ENCODE data around the gene GAB2. TPM values are rescaled to one million over a fixed set of nuclear protein-coding genes. Genes with fewer than 3 reads are reported as not detected.
A peak's percentile ranks its signal among the peaks of the same experiment; 100 is the strongest.

GAB2 gene
- total RNA-seq, 1 donor from 2014 or later: 63.3 TPM

DNA sequence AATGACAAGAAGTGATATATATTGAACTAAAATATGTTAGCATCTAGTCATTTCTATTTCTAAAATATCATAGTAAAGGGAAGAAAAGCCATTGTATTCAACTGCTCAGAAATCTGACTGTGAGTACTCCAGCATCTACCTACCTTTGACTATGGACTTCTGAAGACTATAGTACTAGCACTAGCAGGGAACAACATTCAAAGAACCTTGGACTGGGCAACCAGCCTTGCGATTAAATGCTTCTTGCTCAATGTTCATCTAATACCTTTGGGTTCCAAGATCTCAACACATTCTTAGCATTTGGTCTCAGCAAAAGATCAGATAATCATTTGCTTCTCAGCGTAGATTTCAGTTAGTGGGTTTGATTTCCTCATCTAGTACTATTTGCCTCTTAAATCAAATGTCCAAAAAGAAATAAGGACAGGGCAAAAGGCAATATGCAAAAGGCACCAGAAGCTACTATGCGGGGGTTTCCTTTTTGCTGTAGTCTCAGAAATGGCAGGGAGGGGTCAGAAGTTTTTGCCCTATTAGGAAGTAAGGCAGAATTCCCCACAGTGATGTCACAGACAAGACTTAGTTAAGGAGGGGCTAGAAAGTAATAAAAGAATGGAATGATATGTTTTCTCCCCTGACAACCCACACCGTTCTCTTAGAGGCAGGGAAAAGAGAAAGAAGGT lies 80.6 kb downstream of the GAB2 start:
- DNase-seq (ENCODE audit: low spot score) (no peak), ATAC-seq (peak; percentile 54)
- intact Hi-C loops (cut with DNase I): no loop called here

DNA sequence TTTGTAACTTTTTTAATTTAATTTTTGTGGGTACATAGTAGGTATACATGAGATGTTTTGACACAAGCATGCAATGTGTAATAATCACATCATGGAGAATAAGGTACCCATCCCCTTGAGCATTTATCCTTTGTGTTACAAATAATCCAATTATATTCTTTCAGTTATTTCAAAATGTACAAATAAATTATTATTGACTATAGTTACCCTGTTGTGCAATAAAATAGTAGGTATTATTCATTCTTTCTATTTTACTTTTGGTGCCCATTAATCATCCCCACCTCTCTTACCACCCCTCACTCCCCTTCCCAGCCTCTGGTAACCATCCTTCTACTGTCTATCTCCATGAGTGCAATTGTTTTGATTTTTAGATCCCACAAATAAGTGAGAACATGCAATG lies 83.5 kb downstream of the GAB2 start:
- DNase-seq (ENCODE audit: low spot score) (no peak), ATAC-seq (no peak)
- intact Hi-C loops (cut with DNase I): no loop called here

DNA sequence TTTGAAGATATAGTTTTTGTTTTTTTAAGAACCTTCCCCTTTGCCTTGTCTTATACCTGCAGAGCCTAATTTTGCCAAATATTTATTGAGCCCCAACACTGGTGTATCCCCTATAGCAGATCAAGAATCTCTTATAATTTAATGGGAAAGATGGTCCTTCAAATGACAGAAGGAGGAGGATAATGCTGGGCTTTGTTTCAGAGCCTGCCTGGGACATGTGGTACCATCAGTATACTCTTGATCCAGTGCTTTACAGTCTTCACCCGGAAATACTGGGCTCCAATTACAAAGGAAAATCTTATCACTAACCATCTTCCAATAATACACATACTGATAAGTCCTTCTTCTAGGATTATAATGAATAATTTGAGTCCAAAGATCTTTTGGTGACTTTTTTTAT lies 84.7 kb downstream of the GAB2 start:
- DNase-seq (ENCODE audit: low spot score): no peak
- ATAC-seq: no peak
- intact Hi-C loops (cut with DNase I): no loop called here

DNA sequence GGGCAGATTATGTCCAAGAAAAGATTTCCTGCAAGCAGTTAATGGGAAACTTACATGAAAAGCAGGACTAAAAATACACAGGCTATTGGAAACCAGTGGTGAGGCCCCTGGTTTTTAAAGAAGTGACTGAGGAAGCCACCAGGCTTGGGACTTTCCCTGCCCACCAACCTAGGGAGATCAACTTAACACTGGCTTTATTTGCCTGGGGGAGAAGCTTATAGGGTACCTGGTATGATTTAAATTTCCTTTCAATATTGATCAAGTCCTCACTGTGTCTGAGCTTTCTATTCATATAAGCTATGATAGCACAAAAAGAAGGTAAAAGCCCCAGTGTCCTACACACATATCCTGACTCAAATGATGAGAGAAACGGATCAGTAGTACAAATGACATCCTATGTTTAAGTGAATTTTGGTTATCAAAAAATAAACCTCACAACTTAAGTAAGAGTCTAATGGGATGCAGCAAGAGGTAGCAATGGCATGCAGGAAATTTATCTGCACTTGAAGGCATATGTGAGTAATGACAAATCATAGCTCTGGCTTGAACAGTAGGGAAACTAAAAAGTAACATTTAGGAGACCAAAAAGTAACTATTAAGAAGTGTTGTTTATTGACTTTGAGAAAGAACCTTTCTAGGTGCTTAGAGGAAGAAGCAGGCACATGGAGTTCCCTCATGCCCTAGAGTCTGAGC lies 85.3 kb downstream of the GAB2 start:
- DNase-seq (ENCODE audit: low spot score) (no peak), ATAC-seq (no peak)
- intact Hi-C loops (cut with DNase I): no loop called here

DNA sequence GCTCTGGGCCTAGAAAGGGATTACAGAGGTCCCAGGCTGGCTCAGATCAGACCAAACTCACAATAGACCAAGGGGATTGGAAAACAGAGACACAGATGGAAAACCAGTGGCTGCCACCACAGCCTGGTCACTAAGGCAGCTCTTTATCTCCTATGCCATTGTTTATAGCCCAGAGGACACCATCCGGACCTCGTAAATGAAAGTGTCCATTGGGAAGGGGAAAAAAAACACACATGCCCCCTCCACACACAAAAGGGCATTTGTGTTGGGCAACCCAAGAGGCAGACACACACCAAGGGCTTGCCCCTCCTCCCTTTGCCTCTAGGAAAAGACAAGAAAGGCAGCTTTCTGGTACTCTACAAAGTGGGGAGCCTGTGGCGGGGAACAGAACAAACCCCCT lies 85.9 kb downstream of the GAB2 start:
- intact Hi-C loops (cut with DNase I): no loop called here
- DNase-seq (ENCODE audit: low spot score) (no peak), ATAC-seq (peak; percentile 32)

DNA sequence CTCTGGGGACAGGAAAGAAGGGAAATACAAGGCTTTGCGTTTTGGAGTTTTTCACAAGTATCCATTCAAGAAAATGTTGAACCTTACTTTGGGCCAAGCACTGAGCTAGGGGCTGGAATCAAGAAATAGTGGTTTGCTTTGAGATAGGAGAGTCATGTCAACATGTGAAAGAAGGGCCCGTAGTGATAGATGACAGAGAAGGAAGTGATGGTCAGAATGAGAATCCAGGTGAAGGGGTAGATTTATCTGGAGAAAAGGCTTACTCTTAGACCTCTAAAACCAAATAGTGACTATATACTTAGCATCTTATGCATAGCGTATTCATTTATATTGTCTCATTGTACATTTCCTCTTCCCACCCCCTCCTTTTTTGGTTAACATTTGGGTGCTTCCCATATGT lies 87.3 kb downstream of the GAB2 start:
- ATAC-seq (no peak), DNase-seq (ENCODE audit: low spot score) (no peak)
- intact Hi-C loops (cut with DNase I): no loop called here

DNA sequence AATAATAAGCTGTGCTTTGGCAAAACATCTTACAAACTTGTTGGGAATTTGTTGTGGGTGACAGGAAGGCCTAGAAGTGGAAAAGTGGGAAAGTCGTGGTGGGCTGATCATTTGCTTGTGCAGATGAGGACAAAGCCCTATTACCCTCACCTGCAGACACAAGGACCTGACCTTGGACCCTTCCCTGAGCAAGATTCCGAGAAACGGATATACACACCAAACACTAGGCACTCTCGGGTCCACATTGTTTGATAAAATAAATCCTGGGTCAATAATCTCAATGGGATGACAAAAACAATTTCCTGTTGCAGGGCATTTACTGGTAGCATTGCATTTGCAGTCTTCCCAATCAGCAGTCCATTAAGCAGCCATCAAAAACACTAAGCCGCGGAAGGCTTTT lies 89.7 kb downstream of the GAB2 start:
- intact Hi-C loops (cut with DNase I): no loop called here
- DNase-seq (ENCODE audit: low spot score) (no peak), ATAC-seq (no peak)

DNA sequence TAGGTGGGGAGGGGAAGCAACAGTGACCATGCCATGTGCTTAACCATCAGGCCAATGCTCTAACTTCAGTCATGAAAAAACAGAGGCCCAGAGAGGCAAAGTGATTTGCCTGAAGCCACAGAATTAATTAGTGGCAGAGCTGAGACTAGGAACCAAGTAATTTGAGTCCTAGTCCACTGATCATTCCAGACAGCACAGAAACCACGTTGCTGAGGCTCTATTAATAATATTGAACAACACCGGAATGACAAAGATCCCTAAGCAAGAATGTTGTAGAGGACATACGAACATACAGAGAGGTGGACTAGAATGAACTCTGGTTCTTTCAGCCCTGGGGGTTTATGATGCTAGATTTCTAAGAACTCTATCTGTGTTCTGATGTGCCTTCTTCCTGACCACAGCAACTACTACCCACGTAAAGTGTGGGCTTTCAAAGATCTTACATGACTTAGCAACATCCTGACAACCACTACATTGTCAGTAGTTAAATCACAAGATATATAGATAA lies 92.3 kb downstream of the GAB2 start:
- intact Hi-C loops (cut with DNase I): no loop called here
- DNase-seq (ENCODE audit: low spot score) (no peak), ATAC-seq (no peak)

DNA sequence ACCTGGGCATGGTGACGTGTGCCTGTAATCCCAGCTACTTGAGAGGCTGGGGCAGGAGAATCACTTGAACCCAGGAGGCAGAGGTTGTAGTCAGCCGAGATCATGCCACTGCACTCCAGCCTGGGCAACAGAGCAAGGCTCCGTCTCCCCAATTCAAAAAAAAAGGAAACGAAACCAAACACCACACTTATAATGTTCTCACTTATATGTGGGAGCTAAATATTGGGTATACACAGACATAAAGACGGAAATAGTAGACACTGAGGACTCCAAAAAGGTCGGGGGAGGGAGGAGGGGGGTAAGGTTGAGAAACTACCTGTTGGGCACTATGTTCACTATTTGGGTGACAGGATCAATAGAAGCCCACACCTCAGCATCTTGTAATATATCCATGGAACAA lies 94.3 kb downstream of the GAB2 start:
- intact Hi-C loops (cut with DNase I): no loop called here
- DNase-seq (ENCODE audit: low spot score): no peak
- ATAC-seq: no peak

DNA sequence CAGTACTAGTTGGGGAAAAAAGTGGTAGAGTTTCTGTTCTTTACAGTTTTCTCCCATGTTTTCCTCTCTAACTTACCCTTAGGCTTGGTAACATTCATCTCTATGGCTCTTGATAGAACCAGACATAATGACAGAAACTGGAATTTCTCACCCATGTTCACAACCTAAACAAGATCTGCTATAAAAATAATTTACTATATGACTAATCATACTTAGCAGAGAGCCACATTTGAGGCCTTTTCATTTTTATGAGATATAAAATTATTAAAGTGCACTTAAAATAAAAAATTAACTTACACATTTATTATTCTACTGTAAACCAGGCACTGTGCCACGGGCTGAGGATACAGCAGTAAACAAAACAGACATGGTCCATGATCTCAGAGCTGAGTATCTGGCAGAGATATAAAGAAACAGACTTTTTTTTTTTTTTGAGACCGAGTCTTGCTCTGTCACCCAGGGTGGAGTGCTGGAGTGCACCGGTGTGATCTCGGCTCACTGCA lies 98.1 kb downstream of the GAB2 start:
- DNase-seq (ENCODE audit: low spot score) (no peak), ATAC-seq (peak; percentile 55)
- intact Hi-C loops (cut with DNase I): no loop called here

DNA sequence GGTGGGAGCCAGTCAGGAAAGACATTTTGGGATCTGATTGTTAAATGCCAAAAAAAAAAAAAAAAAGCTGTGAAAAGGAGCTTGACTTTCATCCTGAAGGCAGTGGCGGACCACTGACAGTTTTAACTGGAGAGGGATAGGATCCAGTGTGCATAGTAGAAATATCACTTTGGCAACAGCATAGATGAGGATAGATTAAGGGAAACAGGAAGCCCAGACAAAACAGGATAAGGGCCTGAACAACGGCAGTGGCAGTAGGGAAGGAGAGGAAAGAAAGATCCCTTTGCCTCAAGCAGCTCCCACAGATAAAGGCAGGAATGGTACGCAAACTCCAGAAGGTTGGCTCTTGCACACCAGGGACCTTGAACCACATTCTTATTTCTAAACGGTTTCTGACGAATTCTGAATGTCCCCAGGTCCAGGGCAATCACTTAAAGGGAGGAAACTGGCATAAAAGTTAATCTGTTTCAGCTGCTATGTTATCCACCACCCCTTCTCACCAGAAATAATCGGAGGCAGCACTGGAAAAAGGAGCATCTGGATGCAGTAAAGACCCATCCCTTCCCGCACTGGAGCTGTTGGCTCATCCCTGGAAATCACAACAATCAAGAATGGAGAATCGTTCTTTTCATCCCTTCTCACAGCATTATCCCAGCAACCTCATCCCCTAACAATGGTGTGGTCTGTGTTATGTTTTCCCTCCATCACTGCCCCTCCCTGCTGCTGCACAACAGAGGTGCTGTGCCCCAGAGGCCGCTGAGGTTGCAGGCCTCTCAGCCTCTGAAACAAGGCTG lies 99.1 kb downstream of the GAB2 start:
- peak; percentile 75 for ATAC-seq
- intact Hi-C loops (cut with DNase I): no loop called here
- DNase-seq (ENCODE audit: low spot score): no peak

DNA sequence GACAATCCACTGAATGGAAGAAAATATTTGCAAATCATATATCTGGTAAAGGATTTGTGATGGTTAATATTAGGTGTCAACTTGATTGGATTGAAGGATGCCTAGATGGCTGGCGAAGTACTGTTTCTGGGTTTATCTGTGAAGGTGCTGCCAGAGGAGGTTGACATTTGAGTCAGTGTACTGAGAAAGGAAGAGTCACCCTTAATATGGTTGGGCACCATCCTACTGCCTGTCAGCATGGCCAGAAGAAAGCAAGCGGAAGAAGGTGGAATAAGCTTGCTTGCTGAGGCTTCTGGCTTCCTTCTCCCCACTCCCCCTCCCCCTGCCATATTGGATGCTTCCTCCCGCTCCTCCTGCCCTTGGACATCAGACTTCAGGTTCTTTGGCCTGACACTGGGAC lies 101.9 kb downstream of the GAB2 start:
- ATAC-seq (no peak), DNase-seq (ENCODE audit: low spot score) (no peak)
- intact Hi-C loops (cut with DNase I): no loop called here

DNA sequence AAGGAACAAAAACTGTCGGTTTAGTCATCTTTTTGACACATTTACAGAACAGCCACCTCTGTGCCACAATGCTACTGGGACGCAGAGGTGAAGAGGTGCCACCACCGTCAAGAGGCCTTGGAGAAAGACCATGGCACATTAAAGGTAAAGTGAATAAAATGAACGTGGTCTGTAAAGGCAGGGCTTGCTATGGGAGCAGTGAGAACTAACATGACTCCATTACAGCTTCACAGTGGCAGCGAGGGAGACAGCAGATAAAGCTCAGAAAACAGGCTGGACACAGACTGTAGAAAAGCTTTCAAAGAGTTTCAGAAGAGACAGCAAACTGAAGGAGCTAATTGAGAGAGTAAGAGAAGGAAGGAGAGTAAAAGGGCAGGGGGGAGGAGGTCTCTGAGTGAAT lies 102.9 kb downstream of the GAB2 start:
- no peak for ATAC-seq
- DNase-seq (ENCODE audit: low spot score): no peak
- intact Hi-C loops (cut with DNase I): no loop called here

DNA sequence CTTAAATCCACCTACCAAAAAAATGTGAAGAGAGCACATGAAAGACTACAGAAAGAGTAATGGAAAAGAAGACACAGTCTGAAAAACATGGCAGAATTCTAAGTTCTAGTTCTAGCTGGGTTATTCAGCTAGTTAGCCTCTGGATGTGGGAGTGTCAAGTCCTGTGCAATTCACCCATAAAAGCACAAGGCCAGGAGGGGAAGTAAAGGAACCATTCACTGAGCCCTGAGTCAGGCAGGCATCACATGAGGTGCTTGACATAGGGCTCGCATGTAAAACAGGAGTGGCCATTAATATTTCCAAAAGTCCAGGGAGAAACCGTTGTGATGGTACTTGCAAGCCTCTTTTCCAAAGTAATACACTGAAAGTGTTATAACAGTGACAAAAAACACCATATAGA lies 103.7 kb downstream of the GAB2 start:
- DNase-seq (ENCODE audit: low spot score) (no peak), ATAC-seq (no peak)
- intact Hi-C loops (cut with DNase I): loop anchor here (2.0 kb wide), 1 partner anchor 45 kb away; no protein-coding TSS in a partner anchor

DNA sequence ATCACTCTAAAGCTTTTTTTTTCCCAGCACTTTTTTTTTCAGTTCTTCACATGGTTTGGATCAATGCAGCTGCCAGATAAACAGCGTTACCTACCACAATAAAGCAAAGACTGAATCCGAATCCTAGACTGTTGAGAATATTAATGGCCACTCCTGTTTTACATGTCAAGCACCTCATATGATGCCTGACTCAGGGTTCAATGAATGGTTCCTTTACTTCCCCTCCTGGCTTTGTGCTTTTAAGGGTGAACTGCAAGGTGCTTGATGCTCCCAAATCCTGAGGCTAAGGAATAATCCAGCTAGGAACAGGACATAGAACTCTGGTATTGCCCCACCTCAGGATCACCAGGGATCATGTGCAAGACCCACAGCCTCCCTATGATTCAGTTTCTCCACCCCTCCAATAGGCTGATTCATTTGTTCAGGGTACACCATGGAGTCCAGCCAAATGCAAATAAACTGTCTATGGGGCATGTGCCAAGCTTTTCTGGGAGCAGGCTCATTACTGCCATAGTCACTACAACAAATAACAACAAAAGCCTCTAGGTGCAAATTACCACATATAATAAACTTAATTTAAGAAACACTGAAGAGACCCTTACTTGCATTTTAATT lies 104.3 kb downstream of the GAB2 start:
- intact Hi-C loops (cut with DNase I): loop anchor here (2.0 kb wide), 1 partner anchor 44 kb away; no protein-coding TSS in a partner anchor
- ATAC-seq (peak; percentile 50), DNase-seq (ENCODE audit: low spot score) (no peak)

DNA sequence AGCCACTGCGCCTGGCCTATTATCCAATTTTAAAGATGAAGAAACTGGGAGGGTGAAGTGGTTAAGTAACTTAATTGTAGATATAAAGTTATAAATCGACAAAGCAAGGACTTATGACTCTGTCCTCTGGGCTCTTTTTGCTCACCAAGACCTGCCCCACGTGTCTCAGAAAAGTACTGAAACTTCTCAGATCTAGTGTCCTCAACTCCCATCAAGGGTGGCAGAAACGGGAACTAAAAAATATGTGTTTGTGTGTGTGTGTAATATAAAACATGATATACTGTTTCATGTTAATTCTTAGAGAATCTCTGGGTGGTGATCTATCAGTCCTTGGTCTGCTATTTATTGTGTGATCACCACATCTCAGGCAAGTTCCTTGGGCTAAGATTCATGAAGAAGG lies 104.9 kb downstream of the GAB2 start:
- no peak for ATAC-seq
- intact Hi-C loops (cut with DNase I): loop anchor here (2.0 kb wide), 1 partner anchor 44 kb away; no protein-coding TSS in a partner anchor
- DNase-seq (ENCODE audit: low spot score): no peak

DNA sequence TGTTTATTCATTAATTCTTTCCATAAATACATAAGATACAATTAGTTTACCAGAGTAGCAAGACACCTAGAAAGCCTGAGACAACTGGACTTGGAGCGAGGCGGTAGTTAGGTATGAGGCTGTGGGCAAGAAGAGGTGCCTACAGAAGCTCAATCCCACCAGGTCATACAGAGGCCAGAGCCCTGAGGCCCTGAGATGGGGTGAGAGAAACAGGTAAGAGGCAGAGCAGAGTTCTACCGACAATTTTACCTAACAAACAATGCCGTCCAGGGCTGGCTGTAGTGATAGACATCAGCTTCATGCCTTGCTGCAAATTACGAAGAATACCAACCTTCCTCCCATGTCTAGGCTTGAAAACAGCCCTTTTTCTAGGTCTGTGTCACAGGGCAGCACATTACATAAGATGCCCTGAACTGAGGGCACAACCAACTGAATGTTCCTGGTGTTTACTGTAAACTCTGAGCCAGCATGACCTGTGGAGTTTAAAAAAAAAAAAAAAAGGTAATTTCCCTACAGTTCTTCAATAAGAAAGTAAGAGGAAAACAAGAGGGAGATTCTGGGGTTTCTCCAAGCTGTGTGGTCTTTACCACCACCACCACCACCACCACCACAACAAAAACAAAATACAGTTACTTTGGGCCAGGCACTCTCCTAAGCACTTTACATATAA lies 105.8 kb downstream of the GAB2 start:
- DNase-seq (ENCODE audit: low spot score) (no peak), ATAC-seq (no peak)
- intact Hi-C loops (cut with DNase I): loop anchor here (2.0 kb wide), 1 partner anchor 43 kb away; no protein-coding TSS in a partner anchor

DNA sequence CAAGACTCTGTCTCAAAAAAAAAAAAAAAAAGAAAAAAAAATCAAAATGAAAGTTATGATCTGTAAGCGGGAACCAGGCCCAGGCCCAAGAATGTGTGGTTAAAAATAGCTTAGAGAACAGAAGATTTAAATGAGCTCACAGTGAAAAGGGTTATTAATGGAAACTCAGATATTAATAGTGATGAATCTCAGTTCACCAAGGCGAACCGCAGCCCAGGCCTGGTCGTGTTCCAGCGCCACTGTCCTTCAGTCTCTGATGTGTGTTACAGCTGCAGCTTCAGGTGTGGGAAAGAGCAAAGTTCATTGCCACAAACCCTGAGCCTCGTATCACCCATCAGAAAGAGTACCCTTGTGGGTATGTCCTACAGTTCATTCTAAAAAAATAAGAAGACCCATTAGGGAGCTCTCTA lies 107.1 kb downstream of the GAB2 start:
- peak; percentile 64 for DNase-seq (ENCODE audit: low spot score)
- intact Hi-C loops (cut with DNase I): no loop called here
- ATAC-seq: peak; percentile 67

DNA sequence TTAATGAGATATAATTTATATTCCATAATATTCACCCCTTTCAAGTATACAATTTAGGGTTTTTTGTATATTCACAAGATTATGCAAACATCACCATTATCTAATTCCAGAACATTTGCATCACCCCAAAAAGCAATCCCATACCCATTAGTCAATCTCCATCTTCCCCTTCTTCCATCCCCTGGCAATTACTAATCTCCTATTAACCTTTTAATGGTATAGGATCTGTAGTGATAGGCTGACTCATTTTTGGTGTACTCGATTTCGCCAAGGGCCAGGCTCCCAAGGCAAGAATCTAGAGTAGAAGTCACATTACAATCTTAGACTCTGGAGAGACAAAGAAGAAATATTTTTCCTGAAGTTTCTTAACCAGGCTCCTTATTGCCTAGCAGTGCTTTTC lies 113.4 kb downstream of the GAB2 start:
- ATAC-seq (no peak), DNase-seq (ENCODE audit: low spot score) (no peak)
- intact Hi-C loops (cut with DNase I): no loop called here
